Erythroblast (primary cell): ENCODE data around the gene YWHAH.

Source experiments
- GATA1 ChIP-seq: IDR thresholded peaks from 2 replicates; pipeline ENCODE4 v1.6.1; 2011; ENCODE audit warnings: low read depth, mild to moderate bottlenecking, control low read depth, low read length, moderate library complexity
- POLR2A ChIP-seq: IDR thresholded peaks from 2 replicates; pipeline ENCODE4 v1.6.1; 2011; ENCODE audit warnings: mild to moderate bottlenecking, low read length

DNA sequence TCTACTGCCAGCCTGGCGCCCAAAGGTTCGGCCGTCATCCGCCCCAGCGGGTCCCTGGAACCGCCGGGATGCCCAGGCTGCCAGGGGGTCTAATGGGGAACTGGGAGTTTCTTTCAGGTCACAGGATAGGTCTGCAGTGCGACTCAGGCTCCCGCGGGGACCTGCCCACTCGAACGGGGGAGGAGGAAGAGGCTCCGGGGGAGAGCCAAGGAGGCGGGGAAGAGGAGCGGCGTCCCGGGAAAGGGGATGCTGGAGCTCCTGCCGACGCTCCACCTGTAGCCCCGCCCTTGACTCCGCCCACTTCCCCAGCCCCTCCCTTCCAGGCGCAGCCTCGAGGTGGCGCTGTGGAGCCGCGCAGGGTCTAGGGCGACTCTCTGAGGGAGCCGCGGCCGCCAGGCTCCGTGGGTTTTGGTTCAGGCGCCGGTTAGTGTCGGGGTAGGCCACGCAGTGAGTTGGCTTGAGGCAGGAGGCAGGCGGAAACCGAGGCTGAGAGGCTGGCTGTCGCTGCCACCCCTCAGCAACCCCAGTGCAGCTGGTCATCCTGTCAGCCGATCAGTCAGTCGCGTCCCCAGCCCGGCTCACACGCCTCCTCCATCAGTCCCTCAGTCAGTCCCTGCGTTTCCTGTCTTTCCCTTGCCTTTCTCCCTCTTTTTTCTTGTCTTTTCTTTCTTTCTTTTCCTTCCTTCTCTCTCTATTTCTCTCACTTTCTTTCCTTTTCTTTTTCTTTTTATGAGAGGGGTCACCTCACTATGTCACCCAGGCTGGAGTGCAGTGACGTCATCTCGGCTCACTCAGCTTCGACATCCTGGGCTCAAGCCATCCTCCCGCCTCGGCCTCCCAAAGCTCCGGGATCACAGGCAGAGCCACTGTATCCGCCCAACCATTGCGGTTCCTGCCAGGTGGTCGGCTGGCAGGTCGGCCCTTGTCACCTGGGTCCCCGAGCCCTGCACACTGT, 26.4 kb downstream of the YWHAH start:
- TF ChIP-seq POLR2A (no peak), GATA1 (no peak)
